Activated naive CD4-positive, alpha-beta T cell treated with anti-CD3 and anti-CD28 coated beads, Interleukin-2, amount 10 ng/mL, durations not matched to agents 7 days and 5 days (primary cell): Measurements from ENCODE around the gene CENPB.

Experiments
- CTCF ChIA-PET: fragments of 350-600 bp; sonication (Branson Sonifier 250); formaldehyde crosslinking; loops from one replicate; lab custom pipeline; 2021; ENCODE audit warnings: antibody characterized with exemption; lab: Charles Lee
- DNase-seq: peaks from one replicate; pipeline ENCODE4 v3.0.0-alpha.2; 2020
- H3K27ac Mint-ChIP-seq: one replicate; pipeline ENCODE4 v1.8.0; 2021; ENCODE audit warnings: mild to moderate bottlenecking, moderate library complexity, mixed read lengths
- H3K27me3 Mint-ChIP-seq: one replicate; pipeline ENCODE4 v1.8.0; 2021; ENCODE audit warnings: mild to moderate bottlenecking, mixed read lengths
- H3K36me3 Mint-ChIP-seq: one replicate; pipeline ENCODE4 v1.8.0; 2021; ENCODE audit warnings: mixed read lengths
- H3K4me1 Mint-ChIP-seq: one replicate; pipeline ENCODE4 v1.8.0; 2021; ENCODE audit warnings: mixed read lengths
- H3K4me3 Mint-ChIP-seq: one replicate; pipeline ENCODE4 v1.8.0; 2021; ENCODE audit warnings: mild to moderate bottlenecking, moderate library complexity, mixed read lengths
- H3K9me3 Mint-ChIP-seq: one replicate; pipeline ENCODE4 v1.8.0; 2021; ENCODE audit warnings: mixed read lengths

Gene CENPB

GRCh38 chr20:3818155-3819151, 31.9 kb upstream of the CENPB start:
- H3K27ac Mint-ChIP-seq = peak overlapping the region; percentile 55
- H3K9me3 Mint-ChIP-seq = no peaks in the 10 kb centered on the region
- H3K4me3 Mint-ChIP-seq = no peak overlapping the region
- CTCF ChIA-PET = interaction anchor here (0.6 to 3.8 kb wide), 11 partner anchors 13 to 338 kb away, joined by 3 to 52 read pairs (median 7); partner anchors contain the start of genes ADISSP, CDC25B and CENPB
- H3K27me3 Mint-ChIP-seq = no peaks in the 10 kb centered on the region
- peaks cover 70% of the 10 kb centered on the region for H3K4me1 Mint-ChIP-seq
- peak; percentile 36 for DNase-seq
- peaks cover 13% of the 10 kb centered on the region for H3K36me3 Mint-ChIP-seq

GRCh38 chr20:3815703-3816315, 29.3 kb upstream of the CENPB start:
- CTCF ChIA-PET = interaction anchor here (1.3 to 4.7 kb wide), 2 partner anchors 28 to 30 kb away, joined by 4 to 18 read pairs; partner anchors contain the start of gene CENPB

GRCh38 chr20:3814928-3815495, 28.5 kb upstream of the CENPB start:
- peaks cover 90% of the 10 kb centered on the region for H3K4me1 Mint-ChIP-seq
- peak; percentile 20 for DNase-seq
- no peak overlapping the region for H3K4me3 Mint-ChIP-seq
- no peaks in the 10 kb centered on the region for H3K27me3 Mint-ChIP-seq
- peak overlapping the region; percentile 96 for H3K27ac Mint-ChIP-seq
- H3K9me3 Mint-ChIP-seq = no peaks in the 10 kb centered on the region
- CTCF ChIA-PET = interaction anchor here (1.3 to 4.7 kb wide), 2 partner anchors 27 to 29 kb away, joined by 4 to 18 read pairs; partner anchors contain the start of gene CENPB
- H3K36me3 Mint-ChIP-seq = peaks cover 10% of the 10 kb centered on the region

More at GRCh38 chr20:3815703-3816315, 29.3 kb upstream of the CENPB start:
- Mint-ChIP-seq H3K36me3 (peaks cover 10% of the 10 kb centered on the region), H3K4me1 (peaks cover 84% of the 10 kb centered on the region), H3K27me3 (no peaks in the 10 kb centered on the region), H3K9me3 (no peaks in the 10 kb centered on the region), H3K4me3 (peak overlapping the region; percentile 64), H3K27ac (peak overlapping the region; percentile 96)
- peak; percentile 65 for DNase-seq

- Mint-ChIP-seq H3K4me3 (no peak overlapping the region), H3K27me3 (no peaks in the 10 kb centered on the region), H3K9me3 (no peaks in the 10 kb centered on the region), H3K27ac (peak overlapping the region; percentile 98), H3K4me1 (peaks cover 86% of the 10 kb centered on the region), H3K36me3 (peaks cover 10% of the 10 kb centered on the region)
- DNase-seq = peak; percentile 20
- CTCF ChIA-PET = interaction anchor here (4.7 kb wide), 1 partner anchor 26 kb away, joined by 18 read pairs; no protein-coding TSS in a partner anchor
These were observed 27.5 kb upstream of the CENPB start for GRCh38 chr20:3813848-3814581.

GRCh38 chr20:3812975-3813847, 26.7 kb upstream of the CENPB start:
- H3K9me3 Mint-ChIP-seq = no peaks in the 10 kb centered on the region
- H3K4me1 Mint-ChIP-seq = peaks cover 82% of the 10 kb centered on the region
- H3K36me3 Mint-ChIP-seq = peaks cover 11% of the 10 kb centered on the region
- no peaks in the 10 kb centered on the region for H3K27me3 Mint-ChIP-seq
- no peak overlapping the region for H3K4me3 Mint-ChIP-seq
- peak; percentile 20 for DNase-seq
- H3K27ac Mint-ChIP-seq = peak overlapping the region; percentile 98
- CTCF ChIA-PET = interaction anchor here (0.6 to 4.7 kb wide), 2 partner anchors 25 to 67 kb away, joined by 3 to 18 read pairs; no protein-coding TSS in a partner anchor

GRCh38 chr20:3812259-3812681, 25.7 kb upstream of the CENPB start:
- Mint-ChIP-seq H3K4me3 (peak overlapping the region; percentile 75), H3K4me1 (peaks cover 85% of the 10 kb centered on the region), H3K27ac (peak overlapping the region; percentile 98), H3K36me3 (peaks cover 12% of the 10 kb centered on the region), H3K9me3 (no peaks in the 10 kb centered on the region), H3K27me3 (no peaks in the 10 kb centered on the region)
- DNase-seq = peak; percentile 21
- CTCF ChIA-PET = interaction anchor here (1.7 to 4.7 kb wide), 2 partner anchors 8 to 24 kb away, joined by 9 to 18 read pairs; partner anchors contain the start of gene AP5S1

DNA sequence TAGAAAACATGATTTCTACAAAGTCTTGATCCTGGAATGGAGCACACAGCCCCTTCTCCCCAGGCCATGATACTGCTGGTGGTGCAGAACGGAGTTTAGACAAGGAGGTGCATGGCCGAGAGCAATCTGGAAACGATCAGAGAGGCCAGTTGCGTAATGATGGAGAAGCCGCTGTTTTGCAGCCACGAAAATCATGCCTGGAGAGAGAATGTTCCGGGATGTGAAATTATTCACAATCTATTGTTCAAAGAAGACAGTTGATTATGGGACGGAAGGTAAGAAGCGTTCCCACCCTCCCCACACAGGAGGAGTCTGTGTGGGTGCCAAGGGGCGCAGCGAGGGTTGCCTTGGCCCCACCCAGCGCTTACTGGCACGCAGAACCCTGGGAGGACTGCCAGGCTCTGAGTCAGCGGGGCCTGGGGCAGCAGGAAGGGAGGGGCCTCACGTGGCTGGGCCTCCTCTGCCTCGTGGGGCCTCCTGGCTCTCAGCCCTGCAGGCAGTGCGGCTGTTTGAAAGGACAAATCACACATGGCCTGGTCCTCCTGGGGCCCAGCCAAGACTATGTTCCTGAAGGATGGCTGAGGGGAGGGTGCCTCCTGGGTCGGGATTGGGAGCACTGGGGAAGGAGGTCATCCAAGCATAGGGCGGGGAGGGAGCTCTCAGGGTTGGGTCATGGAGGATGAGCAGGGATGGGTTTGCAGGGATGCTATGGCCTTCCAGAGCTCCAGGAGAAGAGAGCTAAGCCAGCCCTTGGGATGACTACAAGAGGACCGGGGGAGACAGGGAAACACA, 25.1 kb upstream of the CENPB start:
- Mint-ChIP-seq H3K36me3 (peaks cover 17% of the 10 kb centered on the region), H3K9me3 (no peaks in the 10 kb centered on the region), H3K27me3 (no peaks in the 10 kb centered on the region), H3K27ac (peak overlapping the region; percentile 98), H3K4me3 (peak overlapping the region; percentile 75), H3K4me1 (peaks cover 86% of the 10 kb centered on the region)
- DNase-seq = peak; percentile 93
- CTCF ChIA-PET = interaction anchor here (0.7 to 4.7 kb wide), 4 partner anchors 9 to 24 kb away, joined by 3 to 18 read pairs (median 6); partner anchors contain the start of gene AP5S1

DNA sequence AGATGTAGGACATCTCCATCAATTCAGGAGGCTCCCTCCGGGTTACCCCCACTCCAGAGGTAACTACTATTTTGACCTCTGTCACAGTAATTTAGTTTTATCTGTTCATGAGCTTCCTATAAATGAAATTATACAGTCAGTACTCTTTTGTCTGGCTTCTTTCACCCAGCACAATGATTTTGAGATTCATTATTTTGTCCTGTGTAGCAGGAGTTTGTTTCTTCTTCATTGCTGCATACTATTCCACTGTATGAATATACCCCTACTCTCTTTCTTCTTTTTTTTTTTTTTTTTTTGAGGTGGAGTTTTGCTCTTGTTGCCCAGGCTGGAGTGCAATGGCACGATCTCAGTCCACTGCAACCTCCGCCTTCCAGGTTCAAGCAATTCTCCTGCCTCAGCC, 22.0 kb upstream of the CENPB start:
- no peaks in the 10 kb centered on the region for H3K27me3 Mint-ChIP-seq
- CTCF ChIA-PET = no interaction called here
- H3K4me3 Mint-ChIP-seq = no peak overlapping the region
- peak overlapping the region; percentile 37 for H3K27ac Mint-ChIP-seq
- no peak for DNase-seq
- H3K36me3 Mint-ChIP-seq = peaks cover 41% of the 10 kb centered on the region
- peaks cover 85% of the 10 kb centered on the region for H3K4me1 Mint-ChIP-seq
- H3K9me3 Mint-ChIP-seq = no peaks in the 10 kb centered on the region

DNA sequence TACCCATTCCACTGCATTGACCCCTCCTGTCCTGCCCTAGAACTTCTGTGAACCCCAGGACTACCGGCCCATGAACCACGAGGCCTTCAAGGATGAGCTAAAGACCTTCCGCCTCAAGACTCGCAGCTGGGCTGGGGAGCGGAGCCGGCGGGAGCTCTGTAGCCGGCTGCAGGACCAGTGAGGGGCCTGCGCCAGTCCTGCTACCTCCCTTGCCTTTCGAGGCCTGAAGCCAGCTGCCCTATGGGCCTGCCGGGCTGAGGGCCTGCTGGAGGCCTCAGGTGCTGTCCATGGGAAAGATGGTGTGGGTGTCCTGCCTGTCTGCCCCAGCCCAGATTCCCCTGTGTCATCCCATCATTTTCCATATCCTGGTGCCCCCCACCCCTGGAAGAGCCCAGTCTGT, 18.2 kb upstream of the CENPB start:
- peaks cover 86% of the 10 kb centered on the region for H3K4me1 Mint-ChIP-seq
- H3K27ac Mint-ChIP-seq = peak overlapping the region; percentile 19
- CTCF ChIA-PET = interaction anchor here (0.6 to 1.6 kb wide), 2 partner anchors 14 to 16 kb away, joined by 3 to 6 read pairs; no protein-coding TSS in a partner anchor
- DNase-seq = no peak
- no peak overlapping the region for H3K4me3 Mint-ChIP-seq
- peaks cover 70% of the 10 kb centered on the region for H3K36me3 Mint-ChIP-seq
- H3K9me3 Mint-ChIP-seq = no peaks in the 10 kb centered on the region
- H3K27me3 Mint-ChIP-seq = no peaks in the 10 kb centered on the region

DNA sequence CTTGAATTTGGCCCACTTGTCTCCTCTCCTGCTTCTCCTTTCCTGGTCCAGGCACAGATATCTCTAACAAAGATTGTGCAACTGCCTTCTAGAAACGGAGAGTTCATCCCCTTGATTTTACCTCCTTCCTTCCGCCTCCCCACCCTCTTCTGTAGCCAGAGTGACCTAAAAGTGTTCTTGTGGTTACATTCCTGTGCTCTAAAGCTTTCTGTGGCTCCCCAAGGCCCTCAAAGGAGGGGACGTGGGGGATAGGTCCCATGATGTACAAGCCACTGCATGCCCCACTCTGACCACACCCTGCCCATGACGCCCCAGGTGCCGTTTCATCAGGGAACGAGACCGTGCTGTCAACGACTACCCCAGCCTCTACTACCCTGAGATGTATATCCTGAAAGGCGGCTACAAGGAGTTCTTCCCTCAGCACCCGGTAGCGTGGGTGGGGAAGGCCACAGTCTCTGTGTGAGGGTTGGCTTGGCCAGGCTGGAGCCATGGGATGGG, 17.8 kb upstream of the CENPB start:
- H3K36me3 Mint-ChIP-seq = peaks cover 74% of the 10 kb centered on the region
- no peaks in the 10 kb centered on the region for H3K9me3 Mint-ChIP-seq
- no peak overlapping the region for H3K4me3 Mint-ChIP-seq
- DNase-seq = no peak
- H3K27me3 Mint-ChIP-seq = no peaks in the 10 kb centered on the region
- CTCF ChIA-PET = interaction anchor here (0.6 to 1.6 kb wide), 2 partner anchors 14 to 17 kb away, joined by 3 to 6 read pairs; no protein-coding TSS in a partner anchor
- H3K4me1 Mint-ChIP-seq = peaks cover 88% of the 10 kb centered on the region
- H3K27ac Mint-ChIP-seq = peak overlapping the region; percentile 86

GRCh38 chr20:3803854-3804253, 17.3 kb upstream of the CENPB start:
- no peaks in the 10 kb centered on the region for H3K9me3 Mint-ChIP-seq
- DNase-seq = no peak
- peaks cover 92% of the 10 kb centered on the region for H3K4me1 Mint-ChIP-seq
- CTCF ChIA-PET = no interaction called here
- H3K4me3 Mint-ChIP-seq = no peak overlapping the region
- peaks cover 79% of the 10 kb centered on the region for H3K36me3 Mint-ChIP-seq
- H3K27ac Mint-ChIP-seq = peak overlapping the region; percentile 86
- no peaks in the 10 kb centered on the region for H3K27me3 Mint-ChIP-seq
